OCI-LY3 (cell line): Measurements from ENCODE around the gene IGFBP6.

ENCODE experiments used
- CTCF ChIP-seq: fragments of 200-600, 300-600 bp; sonication (generic); IDR thresholded peaks from 2 replicates; pipeline ENCODE4 v1.5.1; 2014; ENCODE audit warnings: antibody characterized with exemption, low read length, low read depth
- EZH2phosphoT487 ChIP-seq: fragments of 200-600 bp; shearing (Covaris generic); IDR thresholded peaks from 2 replicates; pipeline ENCODE4 v1.6.1; 2018; ENCODE audit warnings: antibody characterized with exemption, mixed run types, low read depth

- TF ChIP-seq CTCF (no peak), EZH2phosphoT487 (no peak)
These were observed 26.5 kb upstream of the IGFBP6 start for GRCh38 chr12:53070877-53071492.
